HEK293 (cell line): ENCODE results near the gene MARCHF5.
A peak's percentile ranks its signal among the peaks of the same experiment; 100 is the strongest.

Source experiments
- EGR2 ChIP-seq: fragments of 450-650 bp; formaldehyde crosslinking; IDR thresholded peaks from 2 replicates; pipeline ENCODE4 v1.5.1; 2016; ENCODE audit warnings: low read depth, missing biosample characterization, missing genetic modification characterization
- INSM2 ChIP-seq: fragments of 450-650 bp; formaldehyde crosslinking; IDR thresholded peaks from 2 replicates; pipeline ENCODE4 v1.5.1; 2016; ENCODE audit warnings: missing biosample characterization, missing genetic modification characterization
- KLF7 ChIP-seq: fragments of 450-650 bp; formaldehyde crosslinking; IDR thresholded peaks from 2 replicates; pipeline ENCODE4 v1.5.1; 2016; ENCODE audit warnings: missing biosample characterization, missing genetic modification characterization, borderline replicate concordance
- KLF8 ChIP-seq: fragments of 450-650 bp; formaldehyde crosslinking; IDR thresholded peaks from 2 replicates; pipeline ENCODE4 v1.5.1; 2016; ENCODE audit warnings: missing biosample characterization, missing genetic modification characterization
- ZBTB21 ChIP-seq: fragments of 450-650 bp; formaldehyde crosslinking; IDR thresholded peaks from 2 replicates; pipeline ENCODE4 v1.5.1; 2017; ENCODE audit warnings: missing biosample characterization, missing genetic modification characterization
- ZBTB44 ChIP-seq: fragments of 450-650 bp; IDR thresholded peaks from 2 replicates; pipeline ENCODE4 v1.5.1; 2018; ENCODE audit warnings: missing biosample characterization, mild to moderate bottlenecking, missing genetic modification characterization
- ZBTB6 ChIP-seq: fragments of 450-650 bp; formaldehyde crosslinking; IDR thresholded peaks from 2 replicates; pipeline ENCODE4 v1.5.1; 2017; ENCODE audit warnings: missing biosample characterization, missing genetic modification characterization
- ZFP37 ChIP-seq: fragments of 450-650 bp; formaldehyde crosslinking; IDR thresholded peaks from 2 replicates; pipeline ENCODE4 v1.5.1; 2016; ENCODE audit warnings: missing biosample characterization, missing genetic modification characterization
- ZNF10 ChIP-seq: fragments of 450-650 bp; formaldehyde crosslinking; IDR thresholded peaks from 2 replicates; pipeline ENCODE4 v1.5.1; 2017; ENCODE audit warnings: missing biosample characterization, missing genetic modification characterization
- ZNF138 ChIP-seq: fragments of 450-650 bp; formaldehyde crosslinking; IDR thresholded peaks from 2 replicates; pipeline ENCODE4 v1.5.1; 2016; ENCODE audit warnings: missing biosample characterization, missing genetic modification characterization, borderline replicate concordance
- ZNF169 ChIP-seq: fragments of 450-650 bp; formaldehyde crosslinking; IDR thresholded peaks from 2 replicates; pipeline ENCODE4 v1.5.1; 2016; ENCODE audit warnings: missing biosample characterization, missing genetic modification characterization
- ZNF214 ChIP-seq: fragments of 450-650 bp; formaldehyde crosslinking; IDR thresholded peaks from 2 replicates; pipeline ENCODE4 v1.5.1; 2017; ENCODE audit warnings: missing biosample characterization, mild to moderate bottlenecking, missing genetic modification characterization, borderline replicate concordance
- ZNF274 ChIP-seq, 2 experiments: fragments of 200-500 bp in 1 of 2; fragments of 450-650 bp in 1 of 2; sonication (Bioruptor generic) in 1 of 2; formaldehyde crosslinking in 1 of 2; IDR thresholded peaks; 2 replicates each; pipeline versions ENCODE4 v1.5.1 to v1.6.1; 2014 to 2016; ENCODE audit warnings: borderline replicate concordance in 1 of 2, inconsistent platforms in 1 of 2, low read length in 1 of 2, missing biosample characterization in 1 of 2, missing genetic modification characterization in 1 of 2
- ZNF366 ChIP-seq: fragments of 450-650 bp; formaldehyde crosslinking; conservative IDR thresholded peaks from 2 replicates; pipeline ENCODE4 v1.5.1; 2016; ENCODE audit warnings: missing biosample characterization, missing genetic modification characterization
- ZNF404 ChIP-seq: fragments of 450-650 bp; formaldehyde crosslinking; IDR thresholded peaks from 2 replicates; pipeline ENCODE4 v1.5.1; 2017; ENCODE audit warnings: missing biosample characterization, missing genetic modification characterization
- ZNF518A ChIP-seq: fragments of 450-650 bp; formaldehyde crosslinking; conservative IDR thresholded peaks from 2 replicates; pipeline ENCODE4 v1.5.1; 2016; ENCODE audit warnings: low read depth, missing biosample characterization, missing genetic modification characterization
- ZNF623 ChIP-seq: fragments of 450-650 bp; formaldehyde crosslinking; IDR thresholded peaks from 2 replicates; pipeline ENCODE4 v1.5.1; 2016; ENCODE audit warnings: missing biosample characterization, missing genetic modification characterization
- ZNF670 ChIP-seq: fragments of 450-650 bp; formaldehyde crosslinking; IDR thresholded peaks from 2 replicates; pipeline ENCODE4 v1.5.1; 2016; ENCODE audit warnings: missing biosample characterization, missing genetic modification characterization, low read depth
- ZNF707 ChIP-seq: fragments of 450-650 bp; formaldehyde crosslinking; IDR thresholded peaks from 2 replicates; pipeline ENCODE4 v1.5.1; 2016; ENCODE audit warnings: missing biosample characterization, missing genetic modification characterization
- ZNF76 ChIP-seq: fragments of 450-650 bp; formaldehyde crosslinking; IDR thresholded peaks from 2 replicates; pipeline ENCODE4; 2016; ENCODE audit warnings: low read depth, missing biosample characterization, missing genetic modification characterization, borderline replicate concordance
- ZNF776 ChIP-seq: fragments of 450-650 bp; formaldehyde crosslinking; IDR thresholded peaks from 2 replicates; pipeline ENCODE4 v1.5.0; 2017; ENCODE audit warnings: missing biosample characterization, missing genetic modification characterization, borderline replicate concordance
- ZSCAN30 ChIP-seq: fragments of 450-650 bp; IDR thresholded peaks from 2 replicates; pipeline ENCODE4 v1.5.1; 2018; ENCODE audit warnings: missing biosample characterization, mild to moderate bottlenecking, missing genetic modification characterization, moderate library complexity
- ZSCAN5A ChIP-seq: fragments of 450-650 bp; formaldehyde crosslinking; IDR thresholded peaks from 2 replicates; pipeline ENCODE4 v1.5.1; 2016; ENCODE audit warnings: missing biosample characterization, missing genetic modification characterization
- ZXDB ChIP-seq: fragments of 450-650 bp; formaldehyde crosslinking; IDR thresholded peaks from 2 replicates; pipeline ENCODE4 v1.5.1; 2016; ENCODE audit warnings: missing biosample characterization, missing genetic modification characterization
- TF ChIP-seq, protein P1 (sequence below): fragments of 450-650 bp; formaldehyde crosslinking; IDR thresholded peaks from 2 replicates; pipeline ENCODE4 v1.5.1; 2016; ENCODE audit warnings: missing biosample characterization, missing genetic modification characterization, low read depth

The MARCHF5 gene

DNA sequence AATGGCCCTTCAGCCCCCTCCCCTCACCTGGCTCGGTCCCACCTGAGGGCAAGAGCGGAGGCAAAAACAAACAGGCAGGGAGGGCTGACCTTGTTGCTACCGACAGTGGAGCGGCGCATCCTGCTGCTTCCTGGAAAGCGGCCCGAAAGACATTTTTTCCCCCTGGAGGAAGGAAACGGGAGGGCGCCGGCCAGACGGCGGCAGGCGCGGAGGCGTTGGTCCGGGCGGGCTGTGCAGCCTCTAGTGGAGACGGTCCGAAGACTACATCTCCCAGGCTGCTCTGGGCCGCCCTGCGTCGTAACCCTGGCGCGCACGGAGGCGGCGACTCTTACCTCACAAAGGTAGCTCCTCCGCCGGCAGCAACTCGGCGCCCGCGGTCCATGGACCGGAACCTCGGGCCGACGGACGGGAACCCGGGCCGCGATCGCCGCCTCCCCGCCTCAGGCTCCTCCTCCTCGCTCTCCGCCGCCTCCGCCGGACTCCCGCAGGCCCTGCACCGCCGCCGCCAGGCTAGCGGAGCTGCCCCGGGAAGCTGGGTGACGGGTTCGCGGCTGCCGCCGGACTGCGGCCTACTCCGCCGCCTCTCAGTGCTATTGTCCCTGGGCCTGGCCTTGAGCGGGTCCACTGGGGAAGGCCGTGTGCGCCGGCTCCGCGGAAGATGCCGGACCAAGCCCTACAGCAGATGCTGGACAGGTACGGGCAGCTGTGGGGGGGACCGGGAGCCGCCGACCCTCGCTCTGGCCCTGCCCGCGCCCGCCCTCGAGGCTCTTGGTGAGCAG, at the start of gene MARCHF5, which contains the start of gene CPEB3 (continued):
- no peak for TF ChIP-seq ZNF518A (tag by site-specific recombination)
- TF ChIP-seq INSM2 (tag by site-specific recombination) = no peak
- TF ChIP-seq ZSCAN5A (tag by site-specific recombination) = no peak
- TF ChIP-seq ZNF214 (tag by site-specific recombination) = no peak
- TF ChIP-seq ZNF274 (IDR thresholded peaks at IDR 0.05; ENCODE audit: low read length) = no peak
- no peak for TF ChIP-seq ZNF274 (tag by site-specific recombination; IDR thresholded peaks at IDR 0.05; ENCODE audit: borderline replicate concordance)
- TF ChIP-seq EGR2 (tag by site-specific recombination) = peak; percentile 72
- no peak for TF ChIP-seq ZNF623 (tag by site-specific recombination)
- TF ChIP-seq ZNF670 (tag by site-specific recombination) = no peak
- TF ChIP-seq, protein P1, sequence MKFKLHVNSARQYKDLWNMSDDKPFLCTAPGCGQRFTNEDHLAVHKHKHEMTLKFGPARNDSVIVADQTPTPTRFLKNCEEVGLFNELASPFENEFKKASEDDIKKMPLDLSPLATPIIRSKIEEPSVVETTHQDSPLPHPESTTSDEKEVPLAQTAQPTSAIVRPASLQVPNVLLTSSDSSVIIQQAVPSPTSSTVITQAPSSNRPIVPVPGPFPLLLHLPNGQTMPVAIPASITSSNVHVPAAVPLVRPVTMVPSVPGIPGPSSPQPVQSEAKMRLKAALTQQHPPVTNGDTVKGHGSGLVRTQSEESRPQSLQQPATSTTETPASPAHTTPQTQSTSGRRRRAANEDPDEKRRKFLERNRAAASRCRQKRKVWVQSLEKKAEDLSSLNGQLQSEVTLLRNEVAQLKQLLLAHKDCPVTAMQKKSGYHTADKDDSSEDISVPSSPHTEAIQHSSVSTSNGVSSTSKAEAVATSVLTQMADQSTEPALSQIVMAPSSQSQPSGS = no peak
- TF ChIP-seq KLF8 (tag by site-specific recombination) = peak; percentile 72
- TF ChIP-seq ZNF169 (tag by site-specific recombination) = no peak
- TF ChIP-seq ZSCAN30 (tag by site-specific recombination) = peak; percentile 20
- TF ChIP-seq ZXDB = peak; percentile 65; the same call in 1 of the 2 replicates
- no peak for TF ChIP-seq ZNF707 (tag by site-specific recombination)
- TF ChIP-seq ZNF366 (tag by site-specific recombination) = peak; percentile 71
- TF ChIP-seq ZNF404 = no peak
- TF ChIP-seq ZNF10 = no peak
- TF ChIP-seq ZNF76 = peak; percentile 92
- TF ChIP-seq KLF7 = no peak
- peak; percentile 81 for TF ChIP-seq ZBTB21
- 0 out of 2 replicates have a peak, but pooled peaks have one; percentile 18 for TF ChIP-seq ZFP37 (tag by site-specific recombination)
- no peak for TF ChIP-seq ZNF138 (tag by site-specific recombination)
- TF ChIP-seq ZBTB6 (tag by site-specific recombination) = no peak
- TF ChIP-seq ZNF776 (tag by site-specific recombination) = no peak
- TF ChIP-seq ZBTB44 = no peak
